Measurements from ENCODE around the gene ESPL1. TPM values are rescaled to one million over a fixed set of nuclear protein-coding genes. Genes with fewer than 3 reads are reported as not detected.

ESPL1 gene
- total and polyA plus RNA-seq, 2 of the 13 experiments (the other 11 are each of a cell fraction or from before 2014, with no cell fraction given): 5.8 to 11.5 TPM

DNA sequence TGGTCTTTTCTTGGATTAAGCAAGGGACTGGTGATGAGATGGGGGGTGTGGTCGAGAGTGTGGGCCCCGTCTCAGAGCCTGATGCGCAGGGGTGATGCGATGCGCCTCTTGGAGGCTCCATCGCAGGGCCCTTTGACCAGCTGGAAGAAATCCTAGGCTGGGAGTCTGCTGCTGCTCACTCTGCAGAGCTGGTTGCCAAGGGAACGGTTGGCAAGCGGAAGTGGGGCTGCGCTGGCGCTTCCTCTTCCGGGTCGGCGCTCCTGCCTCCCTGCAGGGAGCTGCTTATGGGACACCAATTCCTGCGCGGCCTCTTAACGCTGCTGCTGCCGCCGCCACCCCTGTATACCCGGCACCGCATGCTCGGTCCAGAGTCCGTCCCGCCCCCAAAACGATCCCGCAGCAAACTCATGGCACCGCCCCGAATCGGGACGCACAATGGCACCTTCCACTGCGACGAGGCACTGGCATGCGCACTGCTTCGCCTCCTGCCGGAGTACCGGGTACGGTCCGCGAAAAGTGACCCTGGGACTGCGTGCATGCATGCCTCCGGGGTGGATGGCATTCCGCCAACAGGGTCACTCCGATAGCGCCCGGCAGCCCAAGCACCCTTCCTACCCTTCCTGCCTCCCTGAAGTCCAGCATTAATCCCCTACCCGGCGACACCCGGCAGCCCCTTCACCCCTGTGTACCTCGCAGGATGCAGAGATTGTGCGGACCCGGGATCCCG is 31.5 kb downstream of the ESPL1 start, which contains the start of gene MYG1 (continued):
- TF ChIP-seq, protein P1, sequence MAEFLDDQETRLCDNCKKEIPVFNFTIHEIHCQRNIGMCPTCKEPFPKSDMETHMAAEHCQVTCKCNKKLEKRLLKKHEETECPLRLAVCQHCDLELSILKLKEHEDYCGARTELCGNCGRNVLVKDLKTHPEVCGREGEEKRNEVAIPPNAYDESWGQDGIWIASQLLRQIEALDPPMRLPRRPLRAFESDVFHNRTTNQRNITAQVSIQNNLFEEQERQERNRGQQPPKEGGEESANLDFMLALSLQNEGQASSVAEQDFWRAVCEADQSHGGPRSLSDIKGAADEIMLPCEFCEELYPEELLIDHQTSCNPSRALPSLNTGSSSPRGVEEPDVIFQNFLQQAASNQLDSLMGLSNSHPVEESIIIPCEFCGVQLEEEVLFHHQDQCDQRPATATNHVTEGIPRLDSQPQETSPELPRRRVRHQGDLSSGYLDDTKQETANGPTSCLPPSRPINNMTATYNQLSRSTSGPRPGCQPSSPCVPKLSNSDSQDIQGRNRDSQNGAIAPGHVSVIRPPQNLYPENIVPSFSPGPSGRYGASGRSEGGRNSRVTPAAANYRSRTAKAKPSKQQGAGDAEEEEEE (CRISPR knock-in tag; IDR thresholded peaks at IDR 0.05; ENCODE audit: borderline replicate concordance): peak; percentile 37; the same call in 1 of the 2 replicates
- TF ChIP-seq ZNF253 (CRISPR knock-in tag; IDR thresholded peaks at IDR 0.05; ENCODE audit: borderline replicate concordance) (no peak; the same call in 1 of the 2 replicates), ZNF296 (CRISPR knock-in tag; conservative IDR thresholded peaks at IDR 0.05) (no peak), MTF2 (CRISPR knock-in tag; IDR thresholded peaks at IDR 0.05; ENCODE audit: borderline replicate concordance) (no peak), NFIC (IDR thresholded peaks at IDR 0.05; ENCODE audit: low read length) (no peak), KLF13 (CRISPR knock-in tag; IDR thresholded peaks at IDR 0.05) (0 out of 2 replicates have a peak, but pooled peaks have one; percentile 25), AGO1 (IDR thresholded peaks at IDR 0.05; ENCODE audit: low read depth, low read length, poor library complexity, severe bottlenecking) (peak; percentile 91), PRPF4 (IDR thresholded peaks at IDR 0.05; ENCODE audit: low read depth, low read length, poor library complexity, severe bottlenecking) (no peak), ZNF20 (CRISPR knock-in tag; IDR thresholded peaks at IDR 0.05) (no peak), RBFOX2 (IDR thresholded peaks at IDR 0.05; ENCODE audit: low read depth, low read length) (peak; percentile 96), ZNF740 (CRISPR knock-in tag; IDR thresholded peaks at IDR 0.05) (no peak), PCBP1 (IDR thresholded peaks at IDR 0.05; ENCODE audit: borderline replicate concordance, low read depth, low read length) (no peak; the same call in 1 of the 2 replicates), STAG1 (CRISPR knock-in tag; IDR thresholded peaks at IDR 0.05) (peak; percentile 13; the same call in 1 of the 2 replicates), POLR2A (IDR thresholded peaks at IDR 0.05; ENCODE audit: insufficient read depth in 1 of 2, low read depth in 2 of 2, low read length in 2 of 2) (peak; percentile 77 to 80), KDM4B (CRISPR knock-in tag; IDR thresholded peaks at IDR 0.05) (peak; percentile 61; the same call in 1 of the 2 replicates), GPN1 (CRISPR knock-in tag; IDR thresholded peaks at IDR 0.05; ENCODE audit: borderline replicate concordance) (no peak), JUND (CRISPR knock-in tag; IDR thresholded peaks at IDR 0.05) (0 out of 2 replicates have a peak, but pooled peaks have one; percentile 9), ZZZ3 (CRISPR knock-in tag; IDR thresholded peaks at IDR 0.05; ENCODE audit: borderline replicate concordance) (no peak; the same call in 1 of the 2 replicates), ZNF513 (CRISPR knock-in tag; conservative IDR thresholded peaks at IDR 0.05) (no peak), ZNF83 (CRISPR knock-in tag; IDR thresholded peaks at IDR 0.05; ENCODE audit: borderline replicate concordance) (no peak), KMT2A (CRISPR knock-in tag; IDR thresholded peaks at IDR 0.05) (peak; percentile 87), SYNCRIP (IDR thresholded peaks at IDR 0.05; ENCODE audit: insufficient read depth, low read depth, low read length) (no peak)
- TF ChIP-seq, protein P2, sequence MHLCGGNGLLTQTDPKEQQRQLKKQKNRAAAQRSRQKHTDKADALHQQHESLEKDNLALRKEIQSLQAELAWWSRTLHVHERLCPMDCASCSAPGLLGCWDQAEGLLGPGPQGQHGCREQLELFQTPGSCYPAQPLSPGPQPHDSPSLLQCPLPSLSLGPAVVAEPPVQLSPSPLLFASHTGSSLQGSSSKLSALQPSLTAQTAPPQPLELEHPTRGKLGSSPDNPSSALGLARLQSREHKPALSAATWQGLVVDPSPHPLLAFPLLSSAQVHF (CRISPR knock-in tag; IDR thresholded peaks at IDR 0.05): 0 out of 2 replicates have a peak, but pooled peaks have one; percentile 36
- TF ChIP-seq, protein P3, sequence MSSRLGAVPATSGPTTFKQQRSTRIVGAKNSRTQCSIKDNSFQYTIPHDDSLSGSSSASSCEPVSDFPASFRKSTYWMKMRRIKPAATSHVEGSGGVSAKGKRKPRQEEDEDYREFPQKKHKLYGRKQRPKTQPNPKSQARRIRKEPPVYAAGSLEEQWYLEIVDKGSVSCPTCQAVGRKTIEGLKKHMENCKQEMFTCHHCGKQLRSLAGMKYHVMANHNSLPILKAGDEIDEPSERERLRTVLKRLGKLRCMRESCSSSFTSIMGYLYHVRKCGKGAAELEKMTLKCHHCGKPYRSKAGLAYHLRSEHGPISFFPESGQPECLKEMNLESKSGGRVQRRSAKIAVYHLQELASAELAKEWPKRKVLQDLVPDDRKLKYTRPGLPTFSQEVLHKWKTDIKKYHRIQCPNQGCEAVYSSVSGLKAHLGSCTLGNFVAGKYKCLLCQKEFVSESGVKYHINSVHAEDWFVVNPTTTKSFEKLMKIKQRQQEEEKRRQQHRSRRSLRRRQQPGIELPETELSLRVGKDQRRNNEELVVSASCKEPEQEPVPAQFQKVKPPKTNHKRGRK (CRISPR knock-in tag; IDR thresholded peaks at IDR 0.05): 0 out of 2 replicates have a peak, but pooled peaks have one; percentile 29

All from HepG2 (cell line).